DND-41 (cell line): ENCODE results near the gene ZNF273.

Experiments
- EZH2 ChIP-seq: IDR thresholded peaks from 3 replicates; pipeline ENCODE4 v1.6.1; 2012; ENCODE audit warnings: borderline replicate concordance, low read depth, mild to moderate bottlenecking, moderate library complexity, low read length, inconsistent platforms; ENCODE audit not compliant: severe bottlenecking
- TF ChIP-seq, protein P1 (sequence below): IDR thresholded peaks from 2 replicates; pipeline ENCODE4 v1.5.1; 2012; ENCODE audit warnings: borderline replicate concordance, low read length, moderate library complexity, mild to moderate bottlenecking; ENCODE audit not compliant: poor library complexity, severe bottlenecking; ENCODE audit errors: extremely low read depth

DNA sequence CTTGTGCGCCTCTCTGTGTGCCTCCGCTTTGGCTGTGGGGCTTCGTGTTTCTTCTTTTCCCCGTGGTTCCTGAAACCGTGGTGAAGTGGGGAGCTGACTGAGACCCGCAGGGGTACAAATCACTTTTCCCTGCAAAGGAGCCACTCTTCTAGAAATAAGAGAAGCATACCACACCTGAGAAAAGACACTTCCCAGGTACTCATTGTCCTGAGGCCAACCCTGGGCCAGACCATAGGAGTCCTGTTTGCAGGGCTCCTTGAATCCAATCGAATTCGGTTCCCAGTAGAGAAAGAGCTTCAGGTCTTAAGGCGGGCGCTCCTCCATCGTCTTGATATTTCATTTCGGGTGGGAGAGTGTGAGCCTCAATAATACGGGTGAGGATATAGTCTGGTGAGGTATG is 32.4 kb upstream of the ZNF273 start:
- TF ChIP-seq, protein P1, sequence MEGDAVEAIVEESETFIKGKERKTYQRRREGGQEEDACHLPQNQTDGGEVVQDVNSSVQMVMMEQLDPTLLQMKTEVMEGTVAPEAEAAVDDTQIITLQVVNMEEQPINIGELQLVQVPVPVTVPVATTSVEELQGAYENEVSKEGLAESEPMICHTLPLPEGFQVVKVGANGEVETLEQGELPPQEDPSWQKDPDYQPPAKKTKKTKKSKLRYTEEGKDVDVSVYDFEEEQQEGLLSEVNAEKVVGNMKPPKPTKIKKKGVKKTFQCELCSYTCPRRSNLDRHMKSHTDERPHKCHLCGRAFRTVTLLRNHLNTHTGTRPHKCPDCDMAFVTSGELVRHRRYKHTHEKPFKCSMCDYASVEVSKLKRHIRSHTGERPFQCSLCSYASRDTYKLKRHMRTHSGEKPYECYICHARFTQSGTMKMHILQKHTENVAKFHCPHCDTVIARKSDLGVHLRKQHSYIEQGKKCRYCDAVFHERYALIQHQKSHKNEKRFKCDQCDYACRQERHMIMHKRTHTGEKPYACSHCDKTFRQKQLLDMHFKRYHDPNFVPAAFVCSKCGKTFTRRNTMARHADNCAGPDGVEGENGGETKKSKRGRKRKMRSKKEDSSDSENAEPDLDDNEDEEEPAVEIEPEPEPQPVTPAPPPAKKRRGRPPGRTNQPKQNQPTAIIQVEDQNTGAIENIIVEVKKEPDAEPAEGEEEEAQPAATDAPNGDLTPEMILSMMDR, result no peak
- no peak for TF ChIP-seq EZH2
